ENCODE data around the gene KRT2. TPM values are rescaled to one million over a fixed set of nuclear protein-coding genes. Genes with fewer than 3 reads are reported as not detected.
A peak's percentile ranks its signal among the peaks of the same experiment; 100 is the strongest.

Gene KRT2
- total and polyA plus RNA-seq, 9 of the 15 experiments (the other 6 are each of a cell fraction or from before 2014, with no cell fraction given): 0.03 to 0.69 (median 0.07) TPM; not detected in 2

DNA sequence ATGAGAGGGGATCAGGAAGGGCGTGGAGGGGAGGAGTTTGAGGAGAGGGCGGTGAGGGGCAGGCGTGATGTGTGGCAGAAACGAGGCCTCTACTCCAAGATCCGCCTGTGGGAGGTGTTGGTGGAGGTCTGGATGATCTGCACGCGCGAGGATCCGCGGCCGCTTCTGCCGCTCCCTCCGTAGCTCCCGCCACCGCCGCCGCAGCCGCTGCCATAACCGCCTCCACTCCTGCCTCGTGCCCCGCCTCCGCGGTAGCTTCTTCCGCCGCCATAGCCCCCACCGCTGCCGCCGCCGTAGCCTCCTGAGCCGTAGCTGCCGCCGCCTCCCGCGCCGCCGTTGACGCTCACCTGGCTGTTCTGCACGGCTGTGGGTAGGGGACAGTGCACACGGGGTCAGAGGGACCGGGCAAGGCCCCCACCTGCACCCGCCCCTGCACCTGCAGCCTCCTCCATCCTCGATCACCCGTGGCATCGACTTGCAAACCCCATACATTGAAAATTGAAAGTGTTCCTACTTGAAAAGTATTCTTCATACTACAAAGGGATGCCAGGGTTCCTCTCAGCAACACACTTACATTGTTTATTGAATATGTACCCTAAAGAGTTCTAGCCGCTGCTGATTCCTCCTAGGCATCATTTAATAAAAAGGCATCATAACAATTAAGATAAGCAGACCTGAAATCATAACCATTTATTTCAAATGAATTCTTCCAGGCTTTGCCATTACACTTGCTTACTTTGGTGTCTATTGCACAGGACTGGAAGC, 39.2 kb upstream of the KRT2 start (continued):
- 0 out of 2 replicates have a peak, but pooled peaks have one; percentile 17 for TF ChIP-seq CXXC5 (CRISPR knock-in tag; IDR thresholded peaks at IDR 0.05)

DNA sequence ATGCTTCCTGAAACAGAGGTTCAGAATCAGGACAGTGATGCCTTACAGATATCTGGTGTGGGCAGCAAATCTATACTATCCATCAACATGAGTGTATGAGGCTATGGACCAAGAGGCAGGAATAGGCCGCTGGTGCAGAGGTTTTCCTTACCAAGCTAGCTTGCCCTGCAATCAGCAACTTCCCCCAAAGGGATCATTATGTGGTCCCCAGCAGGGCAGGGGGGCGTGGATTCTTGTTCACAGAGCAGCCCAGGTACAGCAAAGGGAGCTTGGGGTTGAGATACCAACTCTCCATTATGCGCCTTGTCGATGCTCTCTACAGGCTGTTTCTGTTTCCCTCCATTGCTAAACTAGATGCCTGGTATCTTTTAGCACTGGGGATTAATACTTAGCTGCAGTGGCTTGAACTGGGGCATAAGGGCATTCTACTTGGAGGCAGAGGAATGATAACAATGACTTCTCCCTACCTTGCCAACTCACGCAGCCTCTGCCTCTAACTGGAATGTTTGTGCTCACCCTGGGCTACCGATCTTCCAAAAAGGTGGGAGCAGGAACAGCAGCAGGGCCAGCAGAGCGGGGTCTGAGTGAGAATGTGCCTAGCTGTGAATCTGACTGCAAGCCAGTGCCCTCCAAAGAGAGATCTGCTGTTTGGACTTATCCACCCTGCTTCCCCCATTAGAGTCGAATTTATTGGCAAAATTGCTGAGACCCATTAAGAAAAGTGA, 38.5 kb upstream of the KRT2 start:
- ATAC-seq (no peak), FAIRE-seq (no peak), DNase-seq (ENCODE audit: extremely low read depth in 1 of 4, low spot score in 3 of 4) (no peak)
- Histone ChIP-seq H3K9me3 (replicated peaks; ENCODE audit: control insufficient read depth, insufficient read depth, low read depth, low read length) (no peaks in the 10 kb centered on the region), H3K27me3 (ENCODE audit: control insufficient read depth in 2 of 2, insufficient read depth in 2 of 2, low read length in 2 of 2) (peaks cover 7 to 40% of the 10 kb centered on the region in 2 experiments; a peak in 4 of 5 replicates), H3K9ac (ENCODE audit: insufficient read depth in 1 of 2, low read depth in 2 of 2, low read length in 2 of 2) (no peak overlapping the region), H2AFZ (ENCODE audit: low read depth, low read length) (peak overlapping the region; percentile 61; the same call in 1 of the 2 replicates), H3K36me3 (ENCODE audit: control insufficient read depth, insufficient read depth, low read length) (no peaks in the 10 kb centered on the region), H3K4me2 (ENCODE audit: insufficient read depth, low read length) (no peak overlapping the region), H3K9me1 (ENCODE audit: control insufficient read depth, insufficient read depth, low read length) (no peaks in the 10 kb centered on the region), H3K4me3 (no peak overlapping the region), H3K79me2 (ENCODE audit: control insufficient read depth, insufficient read depth, low read length) (no peaks in the 10 kb centered on the region), H4K20me1 (replicated peaks; ENCODE audit: control insufficient read depth, insufficient read depth, low read length) (peaks cover 4% of the 10 kb centered on the region; the same call in 1 of the 2 replicates), H3K4me1 (replicated peaks in 1 of 2; ENCODE audit: control insufficient read depth in 2 of 2, insufficient read depth in 2 of 2, low read length in 2 of 2) (peaks cover 0 to 10% of the 10 kb centered on the region in 2 experiments; a peak in 1 of 5 replicates), H3K27ac (ENCODE audit: extremely low read depth, low read depth, low read length) (no peak overlapping the region)
- intact Hi-C loops (cut with micrococcal nuclease): loop anchor here (10.0 kb wide), 2 partner anchors 106 to 184 kb away; no protein-coding TSS in a partner anchor
- TF ChIP-seq ARHGAP35 (IDR thresholded peaks at IDR 0.05; ENCODE audit: partially characterized antibody): no peak
- in situ Hi-C loops (cut with MboI): no loop called here
- WGBS (ENCODE audit: insufficient coverage, low coverage, missing lambda C conversion rate): 36% methylated on average over 8 of the region's 8 CpGs
- BruUV-seq (replicated peaks): no TSS peak
- ChIA-PET POLR2A (interaction anchor here (0.9 kb wide), 1 partner anchor 10 kb away, joined by 3 read pairs; the partner anchor contains the start of gene KRT1), CTCF (ENCODE audit: low intra/inter-chr PET ratio) (no interaction called here)

Data from K562 (cell line).